HFF-Myc (cell line): Measurements from ENCODE around the gene OLIG2.

Experiments used
- DNase-seq: peaks from one replicate; pipeline ENCODE4 v3.0.0-alpha.2; 2011; ENCODE audit warnings: low read depth; ENCODE audit errors: extremely low read depth
- H3K4me3 ChIP-seq: replicated peaks from 2 replicates; pipeline ENCODE4 v1.5.1; 2011; ENCODE audit warnings: low read depth, mild to moderate bottlenecking, control low read depth, low read length
- CTCF ChIP-seq: IDR thresholded peaks from 2 replicates; pipeline ENCODE4 v1.5.1; 2012; ENCODE audit warnings: mild to moderate bottlenecking, low read depth, low read length, control low read depth; ENCODE audit errors: missing control alignments

Gene OLIG2

GRCh38 chr21:33011462-33011861 is 14.3 kb upstream of the OLIG2 start:
- peak; percentile 21 for DNase-seq
- TF ChIP-seq CTCF, result no peak
- H3K4me3 ChIP-seq, result no peak overlapping the region

GRCh38 chr21:33013626-33014025 is 12.1 kb upstream of the OLIG2 start:
- H3K4me3 ChIP-seq, result no peak overlapping the region
- TF ChIP-seq CTCF, result no peak
- no peak for DNase-seq

- DNase-seq, result no peak
- H3K4me3 ChIP-seq, result no peak overlapping the region
- TF ChIP-seq CTCF, result no peak
Observed at GRCh38 chr21:33014331-33014730, 11.4 kb upstream of the OLIG2 start.

- no peak for DNase-seq
- no peak overlapping the region for H3K4me3 ChIP-seq
- no peak for TF ChIP-seq CTCF
Observed at GRCh38 chr21:33015096-33015495, 10.6 kb upstream of the OLIG2 start.

- no peak overlapping the region for H3K4me3 ChIP-seq
- TF ChIP-seq CTCF, result no peak
- DNase-seq, result no peak
Observed at GRCh38 chr21:33015756-33016155, 10.0 kb upstream of the OLIG2 start.

GRCh38 chr21:33018707-33019465 is 6.8 kb upstream of the OLIG2 start:
- H3K4me3 ChIP-seq, result no peak overlapping the region
- no peak for TF ChIP-seq CTCF
- no peak for DNase-seq

- no peak overlapping the region for H3K4me3 ChIP-seq
- TF ChIP-seq CTCF, result no peak
- no peak for DNase-seq
Observed at GRCh38 chr21:33019516-33019884, 6.2 kb upstream of the OLIG2 start.
